Measurements from ENCODE around the gene UTP20. TPM values are rescaled to one million over a fixed set of nuclear protein-coding genes. Genes with fewer than 3 reads are reported as not detected.
A peak's percentile ranks its signal among the peaks of the same experiment; 100 is the strongest.

Gene UTP20
- 15.9 and 21.0 TPM in 2 replicates for polyA plus RNA-seq (2014; cell fraction: cytosol; rRNA removed)
- 10.5 and 12.8 TPM in 2 replicates for polyA plus RNA-seq (2014; cell fraction: nucleus; rRNA removed)

DNA sequence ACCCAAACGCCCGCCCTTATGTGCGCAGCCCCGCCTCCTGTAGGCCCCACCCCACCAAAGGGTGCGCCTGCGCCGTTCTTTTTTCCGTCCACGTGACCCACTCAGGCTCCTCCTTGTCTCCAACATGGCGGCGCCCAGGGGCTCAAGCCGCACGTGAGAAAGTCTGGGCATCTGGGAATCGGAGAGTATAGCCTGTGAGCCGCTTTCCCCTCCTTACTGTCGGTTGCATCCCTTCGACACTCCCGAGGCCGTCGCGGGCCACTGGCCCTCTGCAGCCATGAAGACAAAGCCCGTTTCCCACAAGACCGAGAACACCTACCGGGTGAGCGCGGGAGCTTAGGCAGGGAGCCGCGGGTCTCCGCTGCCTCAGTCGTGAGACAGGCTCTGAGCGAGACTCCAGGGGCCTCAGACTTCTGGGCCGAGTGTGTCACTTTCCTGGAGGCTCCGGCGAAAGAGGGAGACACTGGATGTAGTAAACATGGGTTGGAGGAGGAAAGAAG is at the start of gene UTP20:
UTP20 (plus strand) TSS at position 100 of the 500 bp plus-strand sequence; CDS start at position 278, 178 bp downstream.
- peak; percentile 89 for DNase-seq (ENCODE audit: low spot score)

DNA sequence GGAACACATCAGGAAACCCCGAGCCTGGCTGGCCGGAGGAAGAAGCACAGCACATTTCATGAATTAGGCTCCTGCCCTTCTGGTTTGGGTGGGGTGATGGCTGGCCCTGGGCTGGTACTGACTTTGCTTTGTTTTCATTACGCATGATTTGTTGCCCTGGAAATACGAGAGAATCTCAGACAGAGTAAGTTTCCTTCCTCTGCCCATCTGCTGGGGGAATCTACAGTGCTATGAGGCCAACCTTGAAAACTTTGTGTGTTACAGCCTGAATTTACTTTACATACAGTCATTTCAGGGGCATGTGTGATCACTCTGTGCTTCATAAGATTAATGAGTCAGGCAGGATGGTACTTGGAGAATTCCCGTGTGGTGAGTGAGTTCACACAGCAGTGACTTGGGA is 49.4 kb upstream of the UTP20 start:
- no peak for DNase-seq (ENCODE audit: low spot score)

DNA sequence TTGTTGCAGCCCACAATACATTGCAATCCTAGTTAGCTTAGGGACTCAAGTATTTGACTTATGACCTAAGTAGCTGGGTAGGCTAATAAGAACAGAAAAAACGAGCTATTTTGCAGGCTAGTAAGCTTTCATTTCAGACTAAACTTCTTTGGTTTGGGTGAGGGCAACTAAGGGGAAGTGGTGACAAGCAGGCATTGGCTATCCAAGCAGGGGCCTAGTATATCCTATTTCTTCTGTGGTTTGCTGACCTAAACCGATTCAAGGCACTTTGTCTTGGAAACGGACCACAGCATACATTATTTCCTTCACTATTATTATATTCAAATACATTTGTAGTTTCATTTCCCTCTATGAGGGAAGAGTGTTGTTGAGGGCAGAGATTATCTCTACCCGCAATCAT is 48.3 kb upstream of the UTP20 start:
- no peak for DNase-seq (ENCODE audit: low spot score)

DNA sequence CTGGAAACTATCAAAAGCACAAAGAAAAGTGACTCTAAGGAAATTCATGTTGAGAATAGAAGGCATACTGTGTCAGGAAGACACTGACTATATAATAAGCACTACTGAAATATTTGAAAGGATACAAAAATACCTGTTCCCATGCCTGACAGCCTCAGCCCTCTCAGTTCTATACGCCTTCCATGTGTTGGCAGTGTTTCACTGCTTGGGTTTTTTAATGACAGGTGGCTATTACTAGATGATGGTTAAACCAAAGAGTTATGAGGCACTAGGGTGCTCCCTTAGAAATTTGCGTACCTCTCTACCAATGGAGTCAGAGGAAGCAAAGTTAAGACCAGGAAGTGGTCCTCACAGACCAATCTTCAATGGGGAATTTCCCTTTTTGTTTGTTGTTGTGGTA is 44.2 kb upstream of the UTP20 start:
- DNase-seq (ENCODE audit: low spot score), result no peak

DNA sequence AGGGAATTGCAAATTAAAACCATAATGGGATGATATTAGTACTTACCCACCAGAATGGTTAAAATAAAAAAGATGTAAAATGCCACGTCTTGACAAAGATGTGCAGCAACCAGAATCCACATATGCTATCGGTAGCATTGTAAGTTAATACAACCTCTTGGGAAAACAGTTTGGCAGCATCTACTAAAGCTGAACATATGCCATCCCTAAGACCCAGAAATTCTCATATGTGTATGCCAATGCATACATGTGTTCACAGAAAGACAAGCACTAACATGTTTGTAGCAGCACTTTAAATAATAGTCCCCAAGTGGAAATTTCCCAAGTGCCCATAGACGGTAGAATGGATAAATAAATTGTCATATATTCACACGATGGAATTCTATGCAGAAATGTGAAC is 41.6 kb upstream of the UTP20 start:
- DNase-seq (ENCODE audit: low spot score), result no peak

DNA sequence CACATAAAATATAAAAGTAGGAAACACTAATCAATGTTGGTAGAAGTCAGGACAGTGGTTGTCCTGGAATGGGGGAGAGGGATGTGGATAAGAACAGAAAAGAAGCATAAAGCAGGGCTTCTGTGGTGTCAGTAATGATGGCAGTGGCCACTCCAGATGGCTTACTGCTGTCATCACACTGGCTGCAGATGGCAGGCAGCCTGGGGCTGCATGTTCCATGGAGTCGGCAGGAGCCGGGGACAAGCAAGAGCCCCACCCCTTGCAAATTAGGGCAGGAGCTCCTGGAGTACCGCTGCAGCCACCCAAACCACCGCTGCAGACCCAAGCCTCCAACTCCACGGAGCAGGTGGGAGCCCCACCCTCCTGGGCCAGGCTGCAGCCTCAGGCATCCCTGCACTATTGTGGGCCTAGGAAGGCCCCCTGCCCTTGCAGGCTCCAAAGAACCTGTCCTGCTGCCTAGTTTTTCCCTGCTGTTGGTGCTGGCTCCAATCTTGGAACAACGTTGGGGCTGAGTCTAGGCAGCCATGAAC is 41.0 kb upstream of the UTP20 start:
- DNase-seq (ENCODE audit: low spot score), result no peak

DNA sequence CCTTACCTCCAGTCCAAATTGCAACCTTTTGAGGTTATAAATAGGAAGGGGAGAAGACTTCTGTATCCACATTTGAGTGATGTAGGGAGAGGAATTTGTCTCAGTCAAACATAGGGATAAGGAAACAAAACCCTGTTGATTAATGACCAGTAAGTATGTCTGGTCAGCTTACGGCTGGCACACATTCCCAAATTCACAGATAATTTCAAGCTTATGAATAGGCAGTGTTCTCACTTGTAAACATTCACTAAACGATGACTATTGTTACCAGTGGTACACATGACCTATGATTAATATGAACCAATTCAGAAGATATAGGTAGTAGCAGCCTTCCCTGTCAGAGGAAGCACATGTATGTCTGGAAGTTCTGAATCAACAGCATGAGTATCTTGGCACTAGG is 36.8 kb upstream of the UTP20 start:
- no peak for DNase-seq (ENCODE audit: low spot score)

DNA sequence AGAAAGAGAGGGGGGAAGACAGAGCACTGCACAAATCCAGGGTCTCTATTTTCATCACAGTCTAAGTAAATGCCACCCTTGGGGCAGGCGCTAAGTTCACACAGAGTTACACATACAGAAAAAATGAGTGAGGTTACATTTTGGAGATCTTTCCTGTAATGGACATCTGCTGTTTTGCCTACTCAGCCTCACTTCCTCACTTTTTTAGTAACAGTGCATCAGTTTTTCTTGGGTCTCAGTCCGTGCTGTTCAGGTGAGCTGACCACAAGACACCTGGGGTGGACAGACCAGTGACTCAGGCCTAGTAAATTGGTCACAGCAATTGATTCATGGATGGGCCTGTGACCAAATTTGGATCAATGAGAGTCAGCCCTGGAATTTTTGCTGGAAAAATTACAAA is 36.3 kb upstream of the UTP20 start:
- no peak for DNase-seq (ENCODE audit: low spot score)

DNA sequence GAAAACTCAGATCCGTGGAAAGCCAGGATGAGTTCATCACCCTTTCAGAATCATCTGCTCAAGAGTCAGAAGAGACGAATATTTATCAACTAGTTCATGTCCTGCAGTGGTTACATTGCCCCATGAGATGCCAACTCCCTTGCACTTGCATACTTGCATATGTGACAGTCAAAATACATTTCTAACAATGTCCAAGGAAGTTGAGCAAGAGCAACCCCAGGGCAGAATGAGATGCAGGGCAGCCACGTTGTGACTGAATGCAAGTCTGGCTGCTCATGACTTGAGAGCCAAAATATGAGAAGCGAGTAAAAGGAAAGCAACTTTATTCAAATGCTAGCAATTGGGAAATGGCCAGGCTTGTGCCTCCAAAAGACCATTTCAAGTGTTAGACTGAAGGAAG is 23.6 kb upstream of the UTP20 start:
- DNase-seq (ENCODE audit: low spot score), result no peak

DNA sequence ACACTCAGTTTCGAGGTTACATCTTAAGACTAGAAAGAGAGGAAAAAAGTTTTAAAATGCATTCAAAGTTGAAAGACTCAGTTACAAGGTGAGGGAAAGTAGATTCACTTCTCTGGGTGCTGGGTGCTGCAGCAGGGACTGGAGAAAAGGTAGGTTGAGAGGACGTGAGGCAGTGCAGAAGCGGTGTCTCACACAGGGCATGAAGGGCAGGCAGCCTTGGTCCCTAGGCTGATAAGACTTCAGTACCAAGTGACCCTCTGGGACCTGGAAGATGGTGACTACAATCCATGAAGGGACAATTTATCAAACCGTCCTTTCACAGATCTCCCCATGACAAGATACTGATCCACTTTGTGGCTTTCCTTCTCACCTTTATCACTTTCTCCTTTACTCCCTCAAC is 22.5 kb upstream of the UTP20 start:
- no peak for DNase-seq (ENCODE audit: low spot score)

DNA sequence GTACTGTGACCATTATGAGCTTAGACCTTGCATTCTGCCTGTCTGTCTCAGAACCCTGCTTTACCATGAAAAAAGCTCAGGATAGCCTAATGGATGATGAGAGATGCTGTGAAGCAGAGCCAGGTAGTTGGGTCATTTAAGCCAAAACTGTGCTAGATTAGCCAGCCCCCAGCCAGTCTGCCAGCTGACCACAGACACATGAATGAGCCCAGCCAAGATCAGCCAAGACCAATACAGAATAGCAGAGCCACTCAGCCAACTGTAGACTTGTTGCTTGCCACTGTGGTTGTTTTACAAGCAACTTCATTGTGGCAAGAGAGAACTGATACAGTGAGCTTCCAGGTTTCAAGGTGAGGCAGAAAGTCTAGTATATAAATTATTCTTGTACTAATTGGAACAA is 12.8 kb upstream of the UTP20 start:
- DNase-seq (ENCODE audit: low spot score), result no peak

DNA sequence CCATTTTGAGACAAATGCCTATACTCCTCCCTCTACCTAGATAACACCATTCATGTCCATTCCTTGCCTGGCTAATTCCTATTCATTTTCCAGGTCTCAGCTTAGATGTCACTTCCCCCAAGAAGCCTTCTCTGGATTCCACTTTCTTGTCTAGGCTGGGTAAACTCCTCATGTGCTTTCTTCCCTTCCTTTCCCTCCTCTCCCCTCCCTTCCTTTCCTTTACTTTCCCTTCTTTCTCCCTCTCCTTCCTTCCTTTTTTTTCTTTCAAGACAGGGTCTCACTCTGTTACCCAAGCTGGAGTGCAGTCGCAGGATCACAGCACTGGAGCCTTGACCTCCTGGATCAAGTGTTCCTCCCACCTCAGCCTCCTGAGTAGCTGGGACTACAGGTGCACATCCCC is 3.5 kb upstream of the UTP20 start:
- DNase-seq (ENCODE audit: low spot score), result no peak

DNA sequence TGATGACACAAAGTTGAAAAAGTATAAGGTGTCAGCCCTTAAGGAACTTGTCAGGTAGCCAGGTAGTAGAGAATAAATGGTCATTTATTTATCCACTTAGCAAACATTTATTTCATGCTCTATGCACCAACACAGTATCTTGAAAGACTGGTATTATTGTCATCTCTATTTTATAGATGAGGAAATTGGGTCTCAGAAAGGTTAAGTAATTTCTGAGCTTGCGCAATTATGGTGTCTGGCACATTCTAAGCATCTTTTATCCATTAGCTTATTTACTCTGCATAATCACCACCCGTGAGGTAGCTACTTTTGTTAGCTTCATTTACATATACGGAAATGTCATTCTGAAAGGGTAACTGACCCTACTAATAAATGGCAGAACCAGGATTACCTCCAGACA is 2.5 kb upstream of the UTP20 start:
- DNase-seq (ENCODE audit: low spot score), result no peak

DNA sequence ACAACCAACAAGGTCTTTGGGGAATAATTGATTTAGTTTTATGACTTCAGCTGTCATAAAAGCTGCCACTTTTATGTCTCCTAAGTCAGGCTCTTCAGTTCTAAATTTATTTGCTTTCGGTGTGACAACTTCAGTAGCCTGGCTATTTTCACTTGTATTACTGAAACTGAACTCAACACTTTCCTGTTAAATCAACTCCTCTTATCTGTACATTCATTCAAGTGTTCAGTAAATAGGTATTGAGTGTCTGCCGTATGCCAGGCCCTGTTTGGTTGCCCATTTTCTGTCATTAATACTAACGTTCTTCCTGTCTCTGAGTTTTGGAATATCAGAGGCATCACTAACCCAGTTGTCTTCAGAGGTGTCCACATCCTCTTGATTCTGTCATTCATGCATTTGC is 7.5 kb downstream of the UTP20 start:
- no peak for DNase-seq (ENCODE audit: low spot score)

DNA sequence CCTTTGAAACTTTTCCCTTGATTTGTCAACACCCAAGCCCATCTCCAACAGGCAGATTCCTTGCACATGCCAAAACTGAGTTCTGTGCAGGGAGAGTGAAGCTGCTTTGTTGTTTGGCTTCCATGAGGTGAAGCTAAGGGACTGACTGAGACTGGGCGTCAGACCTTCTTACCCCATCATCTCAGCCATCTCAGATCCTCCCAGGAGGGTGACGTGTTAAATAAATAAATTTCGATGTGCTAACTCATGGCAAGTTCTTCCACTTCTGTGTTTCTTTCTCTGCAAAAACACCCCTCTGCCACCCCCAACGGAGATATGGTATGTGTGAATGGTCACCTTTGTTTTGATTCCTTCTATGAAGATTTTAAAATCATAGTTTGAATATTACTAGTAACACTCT is 17.8 kb downstream of the UTP20 start:
- DNase-seq (ENCODE audit: low spot score), result no peak

DNA sequence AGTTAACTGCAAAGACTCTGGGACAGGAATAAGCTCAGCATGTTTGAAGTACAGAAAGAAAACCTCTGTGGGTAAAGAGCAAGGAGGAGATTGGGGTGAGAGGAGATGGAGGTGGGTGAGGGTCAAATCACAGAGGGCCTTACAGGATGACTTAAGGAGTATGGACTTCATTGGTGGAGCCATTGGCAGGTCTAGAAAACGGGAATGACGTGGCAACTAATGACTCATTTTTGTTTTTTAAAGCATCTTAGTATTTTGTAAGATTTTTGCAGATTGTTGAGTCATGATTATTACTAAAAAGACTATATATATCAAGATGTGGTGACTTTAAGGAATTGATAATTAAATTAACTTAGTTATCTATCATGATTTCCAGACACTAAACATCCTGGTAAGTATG is 18.5 kb downstream of the UTP20 start:
- DNase-seq (ENCODE audit: low spot score), result no peak

DNA sequence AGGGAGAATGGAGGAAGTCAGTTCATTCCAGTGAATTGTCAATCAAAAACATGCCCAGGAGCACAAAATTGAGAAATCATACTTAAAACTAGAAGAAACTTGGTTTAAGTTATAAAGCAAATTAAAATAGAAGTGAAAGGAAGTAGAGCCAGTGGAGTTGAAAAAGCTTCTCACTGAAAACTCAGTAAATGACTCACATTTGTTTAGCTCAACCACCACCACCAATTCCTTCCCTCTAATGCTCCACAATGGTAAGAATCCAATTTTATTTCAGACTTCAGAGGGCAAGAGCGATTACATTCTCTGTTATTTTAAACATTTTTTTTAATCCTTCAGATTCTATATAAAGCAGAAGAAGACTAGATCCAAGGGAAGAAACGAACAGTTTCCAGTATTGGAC is 19.4 kb downstream of the UTP20 start:
- DNase-seq (ENCODE audit: low spot score), result no peak

DNA sequence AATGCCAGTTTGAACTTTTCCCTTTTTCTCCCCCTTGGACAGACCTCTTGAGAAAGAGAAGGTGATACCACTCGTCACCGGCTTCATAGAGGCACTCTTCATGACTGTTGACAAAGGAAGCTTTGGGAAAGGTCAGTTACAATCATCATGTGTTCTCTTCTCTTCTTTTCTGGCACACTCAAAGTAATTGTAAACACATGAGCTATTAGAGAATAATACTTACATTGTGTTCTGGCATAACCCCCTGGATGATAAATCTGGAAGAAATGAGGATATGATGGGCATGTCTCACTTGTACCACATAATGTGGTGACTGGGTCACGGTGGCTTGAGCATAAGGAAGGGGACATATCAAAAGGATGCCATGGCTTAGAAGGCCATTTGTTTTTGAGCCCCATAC is 20.0 kb downstream of the UTP20 start:
- no peak for DNase-seq (ENCODE audit: low spot score)

DNA sequence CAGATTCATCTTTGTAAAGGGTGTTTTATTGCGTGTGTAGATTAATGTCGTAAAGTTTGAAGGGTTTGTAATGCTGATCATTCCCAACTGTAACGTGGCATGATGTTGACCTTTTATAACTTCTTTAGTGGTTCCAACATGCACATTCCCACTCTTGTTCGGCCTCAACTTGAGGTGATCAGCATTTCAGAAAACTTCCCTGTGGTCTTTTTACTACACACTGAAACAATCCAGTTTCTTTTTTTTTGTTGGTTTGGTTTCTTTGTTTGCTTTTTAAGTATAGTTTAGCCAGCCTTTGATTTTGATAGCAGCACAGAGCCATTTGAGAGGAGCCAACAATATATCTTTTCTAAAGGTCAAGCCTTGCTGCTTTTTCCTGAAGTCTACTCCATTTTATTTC is 22.8 kb downstream of the UTP20 start:
- no peak for DNase-seq (ENCODE audit: low spot score)

DNA sequence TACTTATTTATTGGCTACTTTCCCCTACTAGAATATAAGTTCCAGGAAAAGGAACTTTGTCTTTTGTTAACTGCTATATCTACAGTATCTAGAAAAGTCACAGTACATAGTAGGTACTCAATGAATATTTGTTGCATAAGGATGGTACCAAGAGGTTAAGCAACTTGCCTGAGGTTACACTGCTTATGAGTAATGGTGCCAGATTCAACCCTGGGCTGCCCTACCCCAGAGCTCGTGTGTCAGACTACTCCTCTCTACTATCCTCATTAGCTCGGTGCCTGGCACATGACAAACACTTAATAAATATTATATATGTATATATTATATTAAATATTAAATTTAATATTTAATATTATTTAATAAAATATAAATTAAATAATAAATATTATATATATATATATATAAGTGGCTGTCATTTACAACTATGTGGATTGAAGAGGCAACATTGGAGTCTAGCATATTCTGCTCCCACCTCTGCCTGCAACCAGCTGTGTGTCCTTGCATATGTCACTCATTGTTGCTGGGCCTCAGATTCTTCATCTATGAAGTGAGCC is 25.4 kb downstream of the UTP20 start:
- DNase-seq (ENCODE audit: low spot score), result no peak

DNA sequence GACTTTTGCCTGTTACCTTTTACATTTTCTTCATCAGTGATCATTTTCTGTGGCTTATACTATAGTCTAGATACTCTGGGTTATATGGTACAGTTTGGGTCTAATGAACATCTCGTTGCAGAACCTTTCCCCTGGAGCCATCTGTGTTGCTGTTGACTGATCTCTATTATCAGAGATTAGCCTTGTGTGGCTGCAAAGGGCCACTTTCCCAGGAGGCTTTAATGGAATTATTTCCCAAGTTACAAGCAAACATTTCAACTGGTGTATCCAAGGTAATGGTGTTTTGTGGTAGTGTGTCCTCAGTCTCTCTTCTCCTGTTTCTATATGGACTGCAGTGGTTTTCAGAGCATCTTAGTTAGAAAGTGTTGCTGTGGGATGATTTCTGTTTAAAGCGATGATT is 25.9 kb downstream of the UTP20 start:
- DNase-seq (ENCODE audit: low spot score), result no peak

DNA sequence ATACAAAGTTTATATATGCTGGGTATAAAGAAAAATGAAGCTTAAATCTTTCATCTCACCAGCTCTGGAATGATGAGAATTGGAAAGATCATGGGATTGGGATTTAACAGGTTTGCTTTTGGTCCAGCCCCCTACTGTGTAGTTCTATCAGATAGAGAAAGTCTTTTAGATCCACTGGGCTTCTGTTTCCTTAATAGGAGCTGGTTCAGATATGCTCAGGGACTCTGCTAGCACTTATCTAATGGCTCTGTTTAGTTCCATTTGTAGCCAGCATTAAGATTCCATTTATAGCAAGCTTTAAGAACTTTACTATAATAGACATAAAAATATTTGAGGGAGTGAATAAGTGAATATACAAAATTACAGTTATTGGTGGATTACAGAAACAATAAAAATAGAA is 42.6 kb downstream of the UTP20 start:
- no peak for DNase-seq (ENCODE audit: low spot score)

DNA sequence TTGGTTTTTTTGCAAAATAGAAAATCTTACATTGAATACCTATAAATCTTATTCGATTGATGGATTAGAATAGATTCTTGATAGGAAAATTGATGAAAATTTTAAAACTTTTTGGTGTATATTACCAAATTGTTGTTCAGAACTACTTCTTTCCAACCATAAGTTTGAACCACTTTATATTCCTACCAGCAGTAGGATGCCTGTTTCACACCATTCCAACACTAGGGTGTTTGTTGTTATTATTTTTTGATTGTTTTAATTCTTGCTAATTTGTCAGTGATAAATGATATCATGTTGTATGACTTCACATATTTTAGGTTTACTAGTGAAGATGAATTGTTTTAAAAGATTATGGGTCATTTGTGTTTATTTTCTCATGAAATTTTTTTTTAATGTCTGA is 43.4 kb downstream of the UTP20 start:
- DNase-seq (ENCODE audit: low spot score), result no peak

DNA sequence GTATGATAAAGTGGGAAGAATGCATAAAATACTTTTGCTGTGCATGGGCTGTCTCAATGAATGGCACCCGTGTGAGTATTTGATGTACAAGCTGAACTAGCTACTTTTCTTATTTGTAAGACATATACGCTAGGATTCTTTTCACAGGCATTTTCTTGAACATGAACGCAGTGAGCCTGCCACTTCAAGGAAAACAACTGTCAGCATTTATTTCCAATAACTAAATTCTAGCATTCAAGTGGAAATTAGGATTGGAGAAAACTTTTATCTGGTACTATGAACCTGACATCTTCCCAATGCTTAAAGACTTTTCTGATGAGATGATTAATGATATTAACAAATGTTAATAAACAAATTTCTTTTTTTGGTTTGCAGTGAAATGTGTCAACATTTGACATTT is 45.7 kb downstream of the UTP20 start:
- DNase-seq (ENCODE audit: low spot score), result no peak
